Measurements from ENCODE around the gene PPP1R9A.

The PPP1R9A gene

GRCh38 chr7:94907026-94907810 is at the start of gene PPP1R9A:
Gene PPP1R9A, plus strand, starts transcription at chr7:94907594. Its CDS starts 2,520 bp downstream, at chr7:94910114.
- TF ChIP-seq ZNF274 (IDR thresholded peaks at IDR 0.05; ENCODE audit: low read depth, low read length), result no peak
- H3K4me3 ChIP-seq (ENCODE audit: low read length), result peak within 1 kb of the TSS; percentile 9

DNA sequence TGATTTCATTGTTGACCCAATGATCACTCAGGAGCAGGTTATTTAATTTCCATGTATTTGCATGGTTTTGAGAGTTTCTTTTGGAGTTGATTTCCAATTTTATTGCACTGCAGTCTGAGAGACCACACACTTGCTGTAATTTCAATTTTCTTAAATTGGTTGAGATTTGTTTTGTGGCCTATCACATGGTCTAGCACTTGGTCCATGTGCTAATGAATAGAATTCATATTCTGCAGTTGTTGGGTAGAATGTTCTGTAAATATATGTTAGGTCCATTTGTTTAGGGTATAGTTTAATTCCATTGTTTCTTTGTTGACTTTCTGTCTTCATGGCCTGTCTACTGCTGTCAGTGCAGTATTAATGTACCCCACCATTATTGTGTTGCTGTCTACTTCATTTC is 36.3 kb upstream of the PPP1R9A start:
- TF ChIP-seq ZNF274 (IDR thresholded peaks at IDR 0.05; ENCODE audit: low read depth, low read length), result no peak
- H3K4me3 ChIP-seq (ENCODE audit: low read length), result no peak overlapping the region

GRCh38 chr7:94873239-94873638 is 34.2 kb upstream of the PPP1R9A start:
- H3K4me3 ChIP-seq (ENCODE audit: low read length), result no peak overlapping the region
- no peak for TF ChIP-seq ZNF274 (IDR thresholded peaks at IDR 0.05; ENCODE audit: low read depth, low read length)

GRCh38 chr7:94874036-94874785 is 33.2 kb upstream of the PPP1R9A start:
- no peak overlapping the region for H3K4me3 ChIP-seq (ENCODE audit: low read length)
- TF ChIP-seq ZNF274 (IDR thresholded peaks at IDR 0.05; ENCODE audit: low read depth, low read length), result no peak

DNA sequence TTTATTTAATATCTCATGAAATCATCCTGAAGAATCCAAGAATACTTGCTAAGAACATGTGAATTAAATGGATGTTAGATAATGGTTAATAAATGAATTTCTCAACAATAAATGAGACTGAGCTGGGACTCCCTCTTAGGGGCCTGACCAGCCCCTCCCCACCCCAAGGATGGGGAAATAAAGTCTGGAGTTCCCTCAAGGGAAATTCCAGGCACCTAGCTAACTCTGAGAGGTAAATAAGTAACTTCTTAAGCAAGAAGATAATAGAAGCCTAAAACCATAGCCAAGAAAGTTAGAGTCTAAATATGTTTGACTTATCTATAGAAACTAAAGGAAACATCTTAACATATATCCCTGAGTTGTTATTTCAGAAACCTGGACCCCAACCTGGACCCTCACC is 32.2 kb upstream of the PPP1R9A start:
- H3K4me3 ChIP-seq (ENCODE audit: low read length), result no peak overlapping the region
- TF ChIP-seq ZNF274 (IDR thresholded peaks at IDR 0.05; ENCODE audit: low read depth, low read length), result no peak

GRCh38 chr7:94877731-94878670 is 29.4 kb upstream of the PPP1R9A start:
- TF ChIP-seq ZNF274 (IDR thresholded peaks at IDR 0.05; ENCODE audit: low read depth, low read length), result no peak
- H3K4me3 ChIP-seq (ENCODE audit: low read length), result no peak overlapping the region

DNA sequence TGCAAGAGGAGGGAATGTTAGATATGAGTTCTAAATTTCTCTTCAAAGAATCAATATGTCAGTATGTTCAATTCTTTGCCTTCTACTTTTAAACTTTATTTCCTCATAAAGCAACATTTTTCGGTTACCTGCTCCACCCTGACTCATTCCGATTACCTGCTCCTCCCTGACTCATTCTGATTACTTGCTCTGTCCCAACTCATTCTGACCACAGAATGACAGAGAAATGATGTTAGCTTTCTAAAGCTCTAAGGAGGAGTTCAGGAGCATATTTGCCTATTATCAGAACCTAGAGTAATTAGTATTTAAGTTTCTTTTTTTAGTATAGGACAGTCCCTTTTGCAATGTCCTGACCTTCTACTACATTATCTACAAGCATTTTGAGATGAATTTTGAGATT is 24.5 kb upstream of the PPP1R9A start:
- no peak for TF ChIP-seq ZNF274 (IDR thresholded peaks at IDR 0.05; ENCODE audit: low read depth, low read length)
- H3K4me3 ChIP-seq (ENCODE audit: low read length), result no peak overlapping the region

- TF ChIP-seq ZNF274 (IDR thresholded peaks at IDR 0.05; ENCODE audit: low read depth, low read length), result no peak
- H3K4me3 ChIP-seq (ENCODE audit: low read length), result no peak overlapping the region
Observed at GRCh38 chr7:94883616-94884015, 23.8 kb upstream of the PPP1R9A start.

DNA sequence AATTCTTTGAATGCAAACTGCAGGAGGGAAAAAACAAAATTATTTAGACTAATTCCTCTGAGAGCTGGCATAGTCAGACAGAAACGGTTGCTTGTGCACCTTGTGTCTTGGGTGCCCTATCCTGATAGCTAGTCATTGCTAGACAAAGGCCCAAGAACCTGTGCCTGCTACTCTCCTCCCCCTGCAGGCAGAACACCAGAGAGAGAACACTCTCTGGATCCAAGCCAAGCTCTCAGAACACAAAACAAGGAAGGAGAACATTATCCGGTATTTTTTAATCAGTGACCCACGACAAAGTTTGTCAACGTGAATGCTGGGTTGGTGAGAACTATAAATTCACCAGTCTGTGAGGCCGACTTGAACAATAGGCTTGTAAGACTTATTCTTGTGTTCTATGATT is 18.8 kb upstream of the PPP1R9A start:
- no peak overlapping the region for H3K4me3 ChIP-seq (ENCODE audit: low read length)
- no peak for TF ChIP-seq ZNF274 (IDR thresholded peaks at IDR 0.05; ENCODE audit: low read depth, low read length)

DNA sequence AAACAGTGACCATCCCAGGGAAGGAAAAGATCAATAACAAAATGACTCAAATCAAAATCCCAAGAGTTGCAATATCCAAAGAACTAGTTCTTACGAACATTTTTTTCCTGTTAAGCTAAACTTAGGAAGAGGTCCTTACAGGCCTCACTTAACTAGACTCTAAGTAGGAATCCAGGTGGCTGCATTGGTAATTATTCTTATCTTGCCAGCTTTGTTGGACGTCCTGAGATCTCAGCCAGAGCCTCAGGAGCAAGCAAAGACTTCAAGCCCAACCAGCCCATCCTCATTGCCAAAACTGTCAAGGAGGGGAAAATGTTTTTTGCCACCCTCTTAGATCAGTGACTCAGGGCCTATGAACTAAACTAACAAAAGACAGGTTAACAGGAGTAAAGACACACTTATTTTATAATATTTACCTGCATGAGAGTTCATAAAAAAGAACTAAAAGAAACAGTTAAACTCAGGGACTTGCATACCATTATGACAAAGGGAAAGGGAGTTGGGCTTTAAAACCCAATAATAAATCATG is 18.3 kb upstream of the PPP1R9A start:
- H3K4me3 ChIP-seq (ENCODE audit: low read length), result no peak overlapping the region
- TF ChIP-seq ZNF274 (IDR thresholded peaks at IDR 0.05; ENCODE audit: low read depth, low read length), result no peak

DNA sequence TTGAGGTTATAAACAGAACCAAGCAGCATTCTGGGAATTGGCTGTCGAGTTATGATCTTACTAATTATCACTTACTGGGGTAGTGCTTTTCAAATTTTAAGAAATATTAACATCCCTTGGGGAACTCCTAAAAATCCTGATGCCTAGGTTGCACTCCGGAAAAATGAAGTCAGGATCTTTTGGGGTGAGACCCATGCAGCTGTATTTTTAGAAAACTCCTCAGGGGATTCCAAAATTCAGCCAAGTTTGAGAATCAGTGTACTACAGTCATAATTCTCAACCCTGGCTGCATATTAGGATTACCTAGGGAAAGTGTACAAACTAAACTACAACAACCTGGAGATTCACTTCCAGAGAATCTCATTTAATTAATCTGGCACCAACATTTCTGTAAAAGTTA is 17.2 kb upstream of the PPP1R9A start:
- no peak for TF ChIP-seq ZNF274 (IDR thresholded peaks at IDR 0.05; ENCODE audit: low read depth, low read length)

DNA sequence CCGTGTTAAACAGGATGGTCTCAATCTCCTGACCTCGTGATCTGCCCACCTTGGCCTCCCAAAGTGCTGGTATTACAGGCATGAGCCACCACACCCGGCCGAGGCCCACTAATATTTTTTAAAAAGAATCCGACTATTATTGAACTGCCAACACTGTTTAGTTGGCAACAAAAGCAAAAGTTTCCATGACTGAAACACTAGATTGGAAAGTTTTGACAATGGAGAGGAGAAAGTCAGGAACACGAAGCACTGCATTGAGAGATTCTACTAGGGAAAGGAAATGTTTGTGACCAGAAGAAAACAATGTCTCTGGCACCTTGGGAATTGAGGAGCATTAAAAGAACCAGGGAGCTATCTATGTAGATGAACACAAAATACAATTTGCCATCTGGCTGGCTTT is 13.7 kb upstream of the PPP1R9A start:
- no peak for TF ChIP-seq ZNF274 (IDR thresholded peaks at IDR 0.05; ENCODE audit: low read depth, low read length)

More for the DNA sequence above, 17.2 kb upstream of the PPP1R9A start:
- no peak overlapping the region for H3K4me3 ChIP-seq (ENCODE audit: low read length)

DNA sequence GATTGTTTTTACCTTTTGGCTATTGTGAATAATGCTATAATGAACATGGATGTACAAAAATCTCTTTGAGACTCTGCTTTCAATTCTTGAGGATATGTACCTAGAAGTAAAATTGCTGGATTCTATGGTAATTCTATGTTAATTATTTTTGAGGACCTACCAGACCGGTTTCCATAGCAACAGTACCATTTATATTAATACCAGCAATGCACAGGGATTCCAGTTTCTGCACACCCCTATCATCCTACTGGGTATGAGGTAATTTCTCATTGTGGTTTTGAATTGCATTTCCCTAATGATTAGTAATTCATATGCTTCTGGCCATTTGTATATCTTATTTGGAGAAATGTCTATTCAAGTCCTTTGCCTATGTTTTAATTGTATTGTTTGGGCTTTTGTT is 9.9 kb upstream of the PPP1R9A start:
- no peak for TF ChIP-seq ZNF274 (IDR thresholded peaks at IDR 0.05; ENCODE audit: low read depth, low read length)
- H3K4me3 ChIP-seq (ENCODE audit: low read length), result no peak overlapping the region

More for the DNA sequence above, 13.7 kb upstream of the PPP1R9A start:
- no peak overlapping the region for H3K4me3 ChIP-seq (ENCODE audit: low read length)

GRCh38 chr7:94898340-94898739 is 9.1 kb upstream of the PPP1R9A start:
- H3K4me3 ChIP-seq (ENCODE audit: low read length), result no peak overlapping the region

More at GRCh38 chr7:94898340-94898739, 9.1 kb upstream of the PPP1R9A start:
- no peak for TF ChIP-seq ZNF274 (IDR thresholded peaks at IDR 0.05; ENCODE audit: low read depth, low read length)

Data from GM08714 (cell line).